ENCODE measurements around the gene OTOG. TPM values are rescaled to one million over a fixed set of nuclear protein-coding genes. Genes with fewer than 3 reads are reported as not detected.
A peak's percentile ranks its signal among the peaks of the same experiment; 100 is the strongest.

The OTOG gene
- total RNA-seq, 6 experiments from 2014 or later, result not detected

GRCh38 chr11:17500673-17501072, 46.4 kb upstream of the OTOG start:
- DNase-seq, result no peak
- no peak for ATAC-seq
- Histone ChIP-seq H3K27ac (no peak overlapping the region), H3K4me1 (no peaks in the 10 kb centered on the region), H3K36me3 (no peaks in the 10 kb centered on the region), H3K4me3 (no peak overlapping the region), H3K27me3 (no peaks in the 10 kb centered on the region), H3K9me3 (no peaks in the 10 kb centered on the region)
- no peak for TF ChIP-seq POLR2A (IDR thresholded peaks at IDR 0.05)
- 57% methylated on average over 1 of the region's 12 CpGs for WGBS (ENCODE audit: insufficient coverage, low coverage, low lambda C conversion rate, missing lambda C conversion rate)
- intact Hi-C loops (cut with DNase I), result loop anchor here in 1 of 2 donors (5.0 kb wide), 1 partner anchor 113 kb away; the partner anchor contains the start of gene KCNJ11

- ATAC-seq (no peak), DNase-seq (no peak)
- Histone ChIP-seq H3K36me3 (no peaks in the 10 kb centered on the region), H3K27ac (no peak overlapping the region), H3K27me3 (no peaks in the 10 kb centered on the region), H3K9me3 (no peaks in the 10 kb centered on the region), H3K4me1 (no peaks in the 10 kb centered on the region), H3K4me3 (no peak overlapping the region)
- TF ChIP-seq CTCF (IDR thresholded peaks at IDR 0.05) (no peak), POLR2A (IDR thresholded peaks at IDR 0.05) (no peak)
- intact Hi-C loops (cut with DNase I), result loop anchor here in 1 of 2 donors (5.0 kb wide), 1 partner anchor 115 kb away; the partner anchor contains the start of gene KCNJ11
- no CpG with 5 or more reads among the region's 4 CpGs for WGBS (ENCODE audit: insufficient coverage, low coverage, low lambda C conversion rate, missing lambda C conversion rate)
These were observed 44.4 kb upstream of the OTOG start for GRCh38 chr11:17502630-17503029.

GRCh38 chr11:17504330-17505107, 42.5 kb upstream of the OTOG start:
- intact Hi-C loops (cut with DNase I), result loop anchor here (2.0 to 5.0 kb wide), 2 partner anchors 117 to 122 kb away; partner anchors contain the start of gene KCNJ11 (in 1 of the 2)
- Histone ChIP-seq H3K27ac (no peak overlapping the region), H3K4me1 (no peaks in the 10 kb centered on the region), H3K36me3 (no peaks in the 10 kb centered on the region), H3K27me3 (no peaks in the 10 kb centered on the region), H3K9me3 (no peaks in the 10 kb centered on the region), H3K4me3 (no peak overlapping the region)
- DNase-seq (peak; percentile 82 to 84 (median 82)), ATAC-seq (peak; percentile 88 to 96 (median 93))
- 38% methylated on average over 3 of the region's 9 CpGs for WGBS (ENCODE audit: insufficient coverage, low coverage, low lambda C conversion rate, missing lambda C conversion rate)
- TF ChIP-seq CTCF (IDR thresholded peaks at IDR 0.05), result peak; percentile 92 to 98 (median 94)
- no peak for TF ChIP-seq POLR2A (IDR thresholded peaks at IDR 0.05)

- H3K36me3 ChIP-seq, result no peaks in the 10 kb centered on the region
- H3K9me3 ChIP-seq, result no peaks in the 10 kb centered on the region
- no peak overlapping the region for H3K4me3 ChIP-seq
- DNase-seq (no peak), ATAC-seq (no peak)
- 59% methylated on average over 4 of the region's 4 CpGs for WGBS (ENCODE audit: insufficient coverage, low coverage, low lambda C conversion rate, missing lambda C conversion rate)
- TF ChIP-seq CTCF (IDR thresholded peaks at IDR 0.05) (no peak), POLR2A (IDR thresholded peaks at IDR 0.05) (no peak)
- intact Hi-C loops (cut with DNase I), result loop anchor here in 1 of 2 donors (2.0 kb wide), 1 partner anchor 122 kb away; no protein-coding TSS in a partner anchor
- no peaks in the 10 kb centered on the region for H3K27me3 ChIP-seq
- no peak overlapping the region for H3K27ac ChIP-seq
- H3K4me1 ChIP-seq, result no peaks in the 10 kb centered on the region
These were observed 41.9 kb upstream of the OTOG start for GRCh38 chr11:17505146-17505545.

GRCh38 chr11:17506314-17506713, 40.7 kb upstream of the OTOG start:
- DNase-seq (no peak), ATAC-seq (no peak)
- Histone ChIP-seq H3K4me3 (no peak overlapping the region), H3K4me1 (no peaks in the 10 kb centered on the region), H3K9me3 (no peaks in the 10 kb centered on the region), H3K27ac (no peak overlapping the region), H3K27me3 (no peaks in the 10 kb centered on the region), H3K36me3 (no peaks in the 10 kb centered on the region)
- intact Hi-C loops (cut with DNase I), result no loop called here
- WGBS (ENCODE audit: insufficient coverage, low coverage, low lambda C conversion rate, missing lambda C conversion rate), result 73% methylated on average over 3 of the region's 6 CpGs
- TF ChIP-seq POLR2A (IDR thresholded peaks at IDR 0.05) (no peak), CTCF (IDR thresholded peaks at IDR 0.05) (no peak)
